HepG2 (cell line): ENCODE measurements around the gene MARS1. TPM values are rescaled to one million over a fixed set of nuclear protein-coding genes. Genes with fewer than 3 reads are reported as not detected.

ENCODE experiments used
- ATAC-seq: fragments of 200-7000 bp; cut with Tn5 transposase; 3 replicates; pipeline ENCODE4 v1.9.1; 2020; ENCODE audit warnings: mild to moderate bottlenecking, moderate library complexity
- BruUV-seq: library from RNA; stranded (reverse); fragments of 400-500 nt; replicated peaks from 2 replicates; lab custom pipeline; 2021; lab: Mats Ljungman, UMichigan
- CTCF ChIA-PET: fragments of 300-600 bp; formaldehyde crosslinking; extraction: SDS; loops from one replicate; lab custom pipeline; 2021; ENCODE audit warnings: low total read pairs, inconsistent platforms, low intra/inter-chr PET ratio; lab: Yijun Ruan, JAX
- POLR2A ChIA-PET: fragments of 350-600 bp; sonication (Branson Sonifier 250); formaldehyde crosslinking; loops from one replicate; lab custom pipeline; 2020; ENCODE audit warnings: antibody characterized with exemption, inconsistent platforms; lab: Yijun Ruan, JAX
- DNase-seq: peaks from one replicate; pipeline ENCODE4 v3.0.0-alpha.2; 2015; ENCODE audit warnings: low spot score
- FAIRE-seq: peaks from 3 replicates; lab custom pipeline; 2011; peaks lifted over from hg19 to GRCh38; lab: Jason Lieb, UNC
- H2AFZ ChIP-seq: one replicate; pipeline ENCODE4 v1.6.1; 2011; ENCODE audit warnings: low read length, inconsistent platforms
- H3K27ac ChIP-seq: fragments of 300-600 bp; 3 replicates; pipeline ENCODE4 v1.8.0; 2011; ENCODE audit warnings: mixed run types, mild to moderate bottlenecking, mixed read lengths, low read length, inconsistent platforms; ENCODE audit not compliant: insufficient read depth; ENCODE audit errors: extremely low read length
- H3K27me3 ChIP-seq, 2 experiments: fragments of 200-600 bp in 1 of 2; 2 replicates in 1 of 2; 3 replicates in 1 of 2; pipeline versions ENCODE4 v1.6.0 to v1.8.0; 2011; ENCODE audit warnings: low read length in 2 of 2, mild to moderate bottlenecking in 2 of 2, moderate library complexity in 2 of 2, inconsistent platforms in 1 of 2; ENCODE audit not compliant: insufficient read depth in 2 of 2, control insufficient read depth in 1 of 2
- H3K36me3 ChIP-seq, 2 experiments: fragments of 200-600 bp in 1 of 2; replicated peaks in 1 of 2; 2 replicates in 1 of 2; 3 replicates in 1 of 2; pipeline versions ENCODE4 v1.5.1 to v1.8.0; 2011; ENCODE audit warnings: low read length in 2 of 2, inconsistent platforms in 1 of 2; ENCODE audit not compliant: insufficient read depth in 2 of 2, control insufficient read depth in 1 of 2
- H3K4me1 ChIP-seq: 2 replicates; pipeline ENCODE4 v1.5.1; 2012; ENCODE audit warnings: low read length, inconsistent platforms; ENCODE audit not compliant: insufficient read depth
- H3K4me2 ChIP-seq: 2 replicates; pipeline ENCODE4 v1.6.0; 2011; ENCODE audit warnings: low read depth, low read length, inconsistent platforms
- H3K4me3 ChIP-seq, 3 experiments: fragments of 200-600 bp in 1 of 3; sonication (generic), shearing (Covaris generic) in 1 of 3; replicated peaks in 1 of 3; 2 replicates each; pipeline ENCODE4 v1.5.1; 2011 to 2016; ENCODE audit warnings: low read length in 3 of 3, inconsistent platforms in 2 of 3, low read depth in 2 of 3, mild to moderate bottlenecking in 2 of 3, control low read depth in 1 of 3, mixed read lengths in 1 of 3; ENCODE audit not compliant: insufficient read depth in 1 of 3
- H3K79me2 ChIP-seq: one replicate; pipeline ENCODE4 v1.6.1; 2011; ENCODE audit warnings: low read length, inconsistent platforms; ENCODE audit not compliant: insufficient read depth
- H3K9ac ChIP-seq: 2 replicates; pipeline ENCODE4 v1.6.0; 2011; ENCODE audit warnings: mild to moderate bottlenecking, low read depth, low read length, inconsistent platforms; ENCODE audit not compliant: insufficient read depth
- H3K9me3 ChIP-seq: 2 replicates; pipeline ENCODE4 v1.5.1; 2012; ENCODE audit warnings: mild to moderate bottlenecking, low read length
- H4K20me1 ChIP-seq: 2 replicates; pipeline ENCODE4 v1.6.0; 2011; ENCODE audit warnings: inconsistent platforms, mild to moderate bottlenecking, low read length, moderate library complexity; ENCODE audit not compliant: insufficient read depth
- AGO2 ChIP-seq: fragments of 200-400 bp; formaldehyde crosslinking; optimal IDR thresholded peaks from 2 replicates; pipeline ENCODE3; 2017; ENCODE audit warnings: mild to moderate bottlenecking, low read depth, low read length, moderate library complexity
- CEBPB ChIP-seq: IDR thresholded peaks from 2 replicates; pipeline ENCODE4 v1.6.1; 2011; ENCODE audit warnings: low read depth, low read length, improper control_type of control experiment, borderline replicate concordance
- GTF3A ChIP-seq: sonication (generic); formaldehyde crosslinking; conservative IDR thresholded peaks from 2 replicates; pipeline ENCODE4 v1.4.0; 2020; ENCODE audit warnings: mild to moderate bottlenecking, missing genetic modification reagents
- HMG20A ChIP-seq: IDR thresholded peaks from 2 replicates; pipeline ENCODE4 v1.6.1; 2016; ENCODE audit warnings: borderline replicate concordance
- KMT2A ChIP-seq: sonication (generic); formaldehyde crosslinking; IDR thresholded peaks from 2 replicates; pipeline ENCODE4 v1.4.0; 2020; ENCODE audit warnings: missing genetic modification reagents
- MAZ ChIP-seq, 2 experiments: sonication (generic) in 1 of 2; formaldehyde crosslinking in 1 of 2; IDR thresholded peaks; 2 replicates each; pipeline versions ENCODE4 v1.5.0 to v1.6.1; 2012 to 2020; ENCODE audit warnings: low read depth in 2 of 2, mild to moderate bottlenecking in 2 of 2, borderline replicate concordance in 1 of 2, improper control_type of control experiment in 1 of 2, low read length in 1 of 2, missing genetic modification reagents in 1 of 2, moderate library complexity in 1 of 2
- MBD4 ChIP-seq: IDR thresholded peaks from 2 replicates; pipeline ENCODE4 v1.6.1; 2012; ENCODE audit warnings: low read length, inconsistent platforms, borderline replicate concordance
- MEF2D ChIP-seq: sonication (generic); formaldehyde crosslinking; IDR thresholded peaks from 2 replicates; pipeline ENCODE4 v1.5.1; 2020; ENCODE audit warnings: mild to moderate bottlenecking, missing genetic modification reagents
- NFKBIZ ChIP-seq: IDR thresholded peaks from 2 replicates; pipeline ENCODE4 v1.6.1; 2018; ENCODE audit warnings: missing genetic modification reagents, missing compliant biosample characterization
- NFYC ChIP-seq: IDR thresholded peaks from 2 replicates; pipeline ENCODE4 v1.6.1; 2016; ENCODE audit warnings: missing genetic modification reagents, missing compliant biosample characterization
- PBX3 ChIP-seq: sonication (generic); formaldehyde crosslinking; IDR thresholded peaks from 2 replicates; pipeline ENCODE4 v1.8.1; 2023; ENCODE audit warnings: missing genetic modification reagents, inconsistent platforms, borderline replicate concordance
- PCBP2 ChIP-seq: fragments of 200-400 bp; formaldehyde crosslinking; optimal IDR thresholded peaks from 2 replicates; pipeline ENCODE3; 2018; ENCODE audit warnings: low read length, low read depth; ENCODE audit not compliant: poor library complexity, severe bottlenecking
- PITX1 ChIP-seq: sonication (generic); formaldehyde crosslinking; IDR thresholded peaks from 2 replicates; pipeline ENCODE4 v1.5.1; 2020; ENCODE audit warnings: mild to moderate bottlenecking, missing genetic modification reagents
- PRPF4 ChIP-seq: fragments of 200-400 bp; formaldehyde crosslinking; IDR thresholded peaks from 2 replicates; pipeline ENCODE4 v1.6.1; 2016; ENCODE audit warnings: low read length, low read depth; ENCODE audit not compliant: poor library complexity, severe bottlenecking
- TCF7L2 ChIP-seq: IDR thresholded peaks from 2 replicates; pipeline ENCODE4 v1.6.1; 2011; ENCODE audit warnings: mild to moderate bottlenecking, low read depth, low read length, moderate library complexity
- ZHX1 ChIP-seq: sonication (generic); formaldehyde crosslinking; IDR thresholded peaks from 2 replicates; pipeline ENCODE4 v1.8.1; 2022; ENCODE audit warnings: low read depth, mild to moderate bottlenecking, missing genetic modification reagents
- ZNF329 ChIP-seq: sonication (generic); formaldehyde crosslinking; IDR thresholded peaks from 2 replicates; pipeline ENCODE4 v1.9.0; 2021; ENCODE audit warnings: low read depth, mild to moderate bottlenecking, missing genetic modification reagents
- in situ Hi-C: cut with HindIII; loops from 2 replicates; pipeline ENCODE4 v1.10.0; 2017; ENCODE audit warnings: low pct_unique_long_range_greater_than_20kb; ENCODE audit not compliant: extremely low pct_ligation_motif_present
- intact Hi-C: fragments of 100-400 bp; cut with micrococcal nuclease; formaldehyde crosslinking; loops from one replicate; pipeline ENCODE4 v1.10.0; 2022; ENCODE audit not compliant: unreplicated experiment
- polyA plus RNA-seq, 8 experiments: library from polyadenylated mRNA; depleted of rRNA in 3 of 8; stranded (reverse) in 7 of 8; unstranded in 1 of 8; fragments of >200 nt; fragmentation: Illumina TruSeq in 4 of 8; extraction: Trizol in 4 of 8; gene quantifications; 2 replicates each; pipeline versions ENCODE4 v1.2.1 to v1.2.3, GENCODE V29; 2011 to 2016; ENCODE audit warnings: low read depth in 4 of 8, missing spikeins in 1 of 8, mixed read lengths in 1 of 8; ENCODE audit not compliant: insufficient read depth in 1 of 8
- total RNA-seq, 5 experiments: library from RNA; depleted of rRNA; stranded (reverse); fragments of >200 nt; fragmentation: Illumina TruSeq; extraction: Trizol; gene quantifications; 2 replicates each; pipeline ENCODE4 v1.2.3, GENCODE V29; 2016; ENCODE audit warnings: low read depth in 1 of 5

MARS1 gene
- total and polyA plus RNA-seq, 2 of the 13 experiments (the other 11 are each of a cell fraction or from before 2014, with no cell fraction given): 115 to 181 TPM

- no TSS peak for BruUV-seq
- H3K36me3 ChIP-seq: peaks cover 9 to 17% of the 10 kb centered on the region in 2 experiments; a peak in 4 of 5 replicates
- no peak overlapping the region for H3K4me2 ChIP-seq
- DNase-seq: no peak
- ChIA-PET CTCF (no interaction called here), POLR2A (interaction anchor here (0.7 to 1.0 kb wide), 2 partner anchors 32 to 35 kb away, joined by 3 read pairs; partner anchors contain the start of gene DDIT3)
- intact Hi-C loops (loop anchor here (2.0 kb wide), 1 partner anchor 23 kb away; no protein-coding TSS in a partner anchor), in situ Hi-C loops (no loop called here)
- no peak overlapping the region for H3K27ac ChIP-seq
- H4K20me1 ChIP-seq: peaks cover 4% of the 10 kb centered on the region; the same call in 1 of the 2 replicates
- no peaks in the 10 kb centered on the region for H3K9me3 ChIP-seq
- ATAC-seq: no peak
- peaks cover 0 to 6% of the 10 kb centered on the region in 2 experiments; a peak in 1 of 5 replicates for H3K27me3 ChIP-seq
- H3K4me3 ChIP-seq: no peak overlapping the region
- H2AFZ ChIP-seq: no peak overlapping the region
- H3K9ac ChIP-seq: no peak overlapping the region
- peaks cover 23% of the 10 kb centered on the region for H3K79me2 ChIP-seq
- FAIRE-seq: no peak
- H3K4me1 ChIP-seq: peaks cover 23% of the 10 kb centered on the region
- TF ChIP-seq PBX3 (CRISPR knock-in tag) (no peak), HMG20A (CRISPR knock-in tag) (no peak), AGO2 (no peak), GTF3A (no peak), PCBP2 (no peak), KMT2A (CRISPR knock-in tag) (no peak), NFYC (CRISPR knock-in tag) (no peak), MBD4 (no peak), CEBPB (no peak), ZNF329 (CRISPR knock-in tag) (no peak), TCF7L2 (no peak), NFKBIZ (CRISPR knock-in tag) (no peak), ZHX1 (CRISPR knock-in tag) (no peak), MAZ (IDR thresholded peaks at IDR 0.05; ENCODE audit: borderline replicate concordance, low read depth, low read length) (no peak), MAZ (CRISPR knock-in tag; IDR thresholded peaks at IDR 0.05; ENCODE audit: low read depth) (no peak), PITX1 (CRISPR knock-in tag) (no peak), PRPF4 (no peak), MEF2D (CRISPR knock-in tag) (no peak)
Measured at GRCh38 chr12:57485695-57486094, 2.2 kb upstream of the MARS1 start.
